ENCODE measurements around the gene THAP7. TPM values are rescaled to one million over a fixed set of nuclear protein-coding genes. Genes with fewer than 3 reads are reported as not detected.

The THAP7 gene
- total and polyA plus RNA-seq, 9 of the 15 experiments (the other 6 are each of a cell fraction or from before 2014, with no cell fraction given): 7.9 to 263 (median 84.1) TPM

- TF ChIP-seq ZBTB49 (CRISPR knock-in tag; IDR thresholded peaks at IDR 0.05; ENCODE audit: borderline replicate concordance): no peak
These were observed 35.7 kb downstream of the THAP7 start (continued) for GRCh38 chr22:20965888-20966855.

GRCh38 chr22:20965104-20965887, 36.6 kb downstream of the THAP7 start:
- Histone ChIP-seq H3K9me1 (ENCODE audit: control insufficient read depth, insufficient read depth, low read length) (no peaks in the 10 kb centered on the region), H3K4me3 (no peak overlapping the region), H2AFZ (ENCODE audit: low read depth, low read length) (peak overlapping the region; percentile 6; the same call in 1 of the 2 replicates), H3K4me1 (replicated peaks in 1 of 2; ENCODE audit: control insufficient read depth in 2 of 2, insufficient read depth in 2 of 2, low read length in 2 of 2) (peaks cover 0 to 40% of the 10 kb centered on the region in 2 experiments; a peak in 3 of 5 replicates), H3K36me3 (ENCODE audit: control insufficient read depth, insufficient read depth, low read length) (no peaks in the 10 kb centered on the region), H3K9me3 (replicated peaks; ENCODE audit: control insufficient read depth, insufficient read depth, low read depth, low read length) (no peaks in the 10 kb centered on the region), H3K79me2 (ENCODE audit: control insufficient read depth, insufficient read depth, low read length) (no peaks in the 10 kb centered on the region), H3K9ac (ENCODE audit: insufficient read depth in 1 of 2, low read depth in 2 of 2, low read length in 2 of 2) (peak overlapping the region in 1 of 2 experiments; percentile 79; a peak in 2 of 4 replicates), H4K20me1 (replicated peaks; ENCODE audit: control insufficient read depth, insufficient read depth, low read length) (peaks cover 40% of the 10 kb centered on the region), H3K27ac (ENCODE audit: extremely low read depth, low read depth, low read length) (no peak overlapping the region), H3K27me3 (ENCODE audit: control insufficient read depth in 2 of 2, insufficient read depth in 2 of 2, low read length in 2 of 2) (peaks cover 11 to 38% of the 10 kb centered on the region in 2 experiments; a peak in 4 of 5 replicates), H3K4me2 (ENCODE audit: insufficient read depth, low read length) (no peak overlapping the region)
- intact Hi-C loops (cut with micrococcal nuclease): loop anchor here (2.0 kb wide), 1 partner anchor 70 kb away; no protein-coding TSS in a partner anchor
- 16% methylated on average over 59 of the region's 65 CpGs for WGBS (ENCODE audit: insufficient coverage, low coverage, missing lambda C conversion rate)
- ChIA-PET POLR2A (interaction anchor here (0.7 to 64.4 kb wide), 6 partner anchors 9 to 858 kb away, joined by 3 to 1556 read pairs (median 6); partner anchors contain the start of genes CRKL and LZTR1), CTCF (ENCODE audit: low intra/inter-chr PET ratio) (interaction anchor here (1.1 kb wide), 1 partner anchor 138 kb away, joined by 5 read pairs; no protein-coding TSS in a partner anchor)
- ATAC-seq (no peak), FAIRE-seq (no peak), DNase-seq (ENCODE audit: extremely low read depth in 1 of 4, low spot score in 3 of 4) (peak in 3 of 4 experiments; percentile 65 to 97 (median 97))
- no TSS peak for BruUV-seq (replicated peaks)
- in situ Hi-C loops (cut with MboI): loop anchor here (25.0 kb wide), 1 partner anchor 172 kb away; no protein-coding TSS in a partner anchor
- no peak for TF ChIP-seq CTCFL (IDR thresholded peaks at IDR 0.05; ENCODE audit: borderline replicate concordance, insufficient read depth, low read depth, low read length, poor library complexity, severe bottlenecking)
- 0 out of 2 replicates have a peak, but pooled peaks have one; percentile 15 for TF ChIP-seq FOXP1 (CRISPR knock-in tag; IDR thresholded peaks at IDR 0.05)
- no peak for TF ChIP-seq ID3 (CRISPR knock-in tag; IDR thresholded peaks at IDR 0.05)
- peak; percentile 19; the same call in 1 of the 2 replicates for TF ChIP-seq ID3 (tag; IDR thresholded peaks at IDR 0.05)
- TF ChIP-seq PCBP1 (IDR thresholded peaks at IDR 0.05; ENCODE audit: low read depth, low read length, poor library complexity, severe bottlenecking): peak; percentile 72
- 0 out of 2 replicates have a peak, but pooled peaks have one; percentile 59 for TF ChIP-seq ZNF511 (CRISPR knock-in tag; IDR thresholded peaks at IDR 0.05)
- no peak for TF ChIP-seq ZNF263 (CRISPR knock-in tag; IDR thresholded peaks at IDR 0.05; ENCODE audit: borderline replicate concordance)
- 0 out of 2 replicates have a peak, but pooled peaks have one; percentile 18 for TF ChIP-seq POLR2G (IDR thresholded peaks at IDR 0.05; ENCODE audit: low read depth, low read length)
